PC-3 (cell line): ENCODE measurements around the gene KRT35. TPM values are rescaled to one million over a fixed set of nuclear protein-coding genes. Genes with fewer than 3 reads are reported as not detected.
A peak's percentile ranks its signal among the peaks of the same experiment; 100 is the strongest.

Source experiments
- ATAC-seq: fragments of 200-7000 bp; cut with Tn5 transposase; 2 replicates; pipeline ENCODE4 v1.9.1; 2020; ENCODE audit warnings: mild to moderate bottlenecking, moderate library complexity
- BruUV-seq: library from RNA; stranded (reverse); fragments of 400-500 nt; replicated peaks from 2 replicates; lab custom pipeline; 2021; lab: Mats Ljungman, UMichigan
- CTCF ChIA-PET: fragments of 300-600 bp; sonication (Branson Sonifier 250); formaldehyde crosslinking; loops from one replicate; lab custom pipeline; 2022; ENCODE audit warnings: antibody characterized with exemption; lab: Charles Lee
- POLR2A ChIA-PET: fragments of 300-600 bp; sonication (Branson Sonifier 250); formaldehyde crosslinking; loops from one replicate; lab custom pipeline; 2022; ENCODE audit warnings: antibody characterized with exemption; ENCODE audit not compliant: unreplicated experiment; lab: Charles Lee
- DNase-seq: peaks from one replicate; pipeline ENCODE4 v3.0.0-alpha.2; 2015
- H2AFZ ChIP-seq: fragments of 300-600 bp; sonication (generic); 2 replicates; pipeline ENCODE4 v1.6.0; 2016; ENCODE audit warnings: antibody characterized with exemption, low read length
- H3F3A ChIP-seq: fragments of 300-600 bp; sonication (generic); one replicate; pipeline ENCODE4 v1.6.0; 2017; ENCODE audit warnings: antibody characterized with exemption, low read length, control low read depth, mild to moderate bottlenecking; ENCODE audit not compliant: unreplicated experiment
- H3K27ac ChIP-seq: fragments of 300-600 bp; sonication (generic); 2 replicates; pipeline ENCODE4 v1.5.1; 2016; ENCODE audit warnings: mild to moderate bottlenecking, low read length
- H3K27me3 ChIP-seq: fragments of 300-600 bp; sonication (generic); 2 replicates; pipeline ENCODE4 v1.6.1; 2016; ENCODE audit warnings: low read length, mixed read lengths
- H3K36me3 ChIP-seq: fragments of 300-600 bp; sonication (generic); 2 replicates; pipeline ENCODE4 v1.6.1; 2016; ENCODE audit warnings: low read depth, mixed run types, low read length, mixed read lengths
- H3K4me1 ChIP-seq: fragments of 300-600 bp; sonication (generic); 2 replicates; pipeline ENCODE4 v1.5.1; 2016; ENCODE audit warnings: low read length; ENCODE audit not compliant: insufficient read depth
- H3K4me2 ChIP-seq: fragments of 300-600 bp; sonication (generic); 2 replicates; pipeline ENCODE4 v1.6.0; 2016; ENCODE audit warnings: low read length
- H3K4me3 ChIP-seq: fragments of 300-600 bp; sonication (generic); 2 replicates; pipeline ENCODE4 v1.5.1; 2016; ENCODE audit warnings: mild to moderate bottlenecking, low read length, mixed read lengths
- H3K79me2 ChIP-seq: fragments of 300-600 bp; sonication (generic); 2 replicates; pipeline ENCODE4 v1.6.1; 2017; ENCODE audit warnings: low read length, mixed read lengths
- H3K9ac ChIP-seq: fragments of 300-600 bp; sonication (generic); 2 replicates; pipeline ENCODE4 v1.6.0; 2016; ENCODE audit warnings: mild to moderate bottlenecking, low read length
- H3K9me2 ChIP-seq: fragments of 300-600 bp; sonication (generic); replicated peaks from 2 replicates; pipeline ENCODE4 v1.6.1; 2016; ENCODE audit warnings: mixed run types, low read length, mixed read lengths
- H3K9me3 ChIP-seq: fragments of 300-600 bp; sonication (generic); 2 replicates; pipeline ENCODE4 v1.6.1; 2016; ENCODE audit warnings: low read length, mixed read lengths
- H4K20me1 ChIP-seq: fragments of 300-600 bp; sonication (generic); 2 replicates; pipeline ENCODE4 v1.6.1; 2016; ENCODE audit warnings: low read length, mixed read lengths
- CTCF ChIP-seq: fragments of 300-600 bp; sonication (generic); conservative IDR thresholded peaks from 2 replicates; pipeline ENCODE4 v1.5.1; 2017; ENCODE audit warnings: antibody characterized with exemption, low read depth, mild to moderate bottlenecking, low read length
- EZH2 ChIP-seq: fragments of 300-600 bp; sonication (generic); IDR thresholded peaks from one replicate; pipeline ENCODE4 v1.6.1; 2017; ENCODE audit warnings: antibody characterized with exemption, mild to moderate bottlenecking, low read length; ENCODE audit not compliant: unreplicated experiment
- EZH2phosphoT487 ChIP-seq: fragments of 300-600 bp; sonication (generic); IDR thresholded peaks from 2 replicates; pipeline ENCODE4 v1.6.1; 2018; ENCODE audit warnings: mild to moderate bottlenecking, antibody characterized with exemption, low read length, borderline replicate concordance
- intact Hi-C: fragments of 100-400 bp; cut with micrococcal nuclease; formaldehyde crosslinking; loops from 2 replicates; pipeline ENCODE4 v1.9.0; 2023
- total RNA-seq: library from RNA; depleted of rRNA; stranded (reverse); fragments of >200 nt; gene quantifications from 2 replicates; pipeline ENCODE4 v1.2.3, GENCODE V29; 2014

Gene KRT35
- total RNA-seq, 1 experiment from 2014 or later: not detected

- ChIA-PET POLR2A (no interaction called here), CTCF (interaction anchor here (0.6 kb wide), 1 partner anchor 144 kb away, joined by 3 read pairs; no protein-coding TSS in a partner anchor)
- no peaks in the 10 kb centered on the region for H3K9me3 ChIP-seq
- H3K4me1 ChIP-seq: peaks cover 16% of the 10 kb centered on the region
- H4K20me1 ChIP-seq: no peaks in the 10 kb centered on the region
- H3K27ac ChIP-seq: no peak overlapping the region
- no peaks in the 10 kb centered on the region for H3K27me3 ChIP-seq
- H3K9ac ChIP-seq: no peak overlapping the region
- H3K9me2 ChIP-seq: no peaks in the 10 kb centered on the region
- H3K79me2 ChIP-seq: no peaks in the 10 kb centered on the region
- no peak overlapping the region for H3K4me2 ChIP-seq
- H3F3A ChIP-seq: no peaks in the 10 kb centered on the region
- H3K36me3 ChIP-seq: no peaks in the 10 kb centered on the region
- intact Hi-C loops: no loop called here
- no peak for ATAC-seq
- no peak overlapping the region for H3K4me3 ChIP-seq
- no peak overlapping the region for H2AFZ ChIP-seq
- TF ChIP-seq CTCF: no peak
- no peak for DNase-seq
- BruUV-seq: no TSS peak
These were observed 23.5 kb upstream of the KRT35 start for GRCh38 chr17:41504246-41504977.

GRCh38 chr17:41503202-41503601 lies 22.3 kb upstream of the KRT35 start:
- intact Hi-C loops: no loop called here
- CTCF ChIA-PET: interaction anchor here (0.6 to 0.7 kb wide), 2 partner anchors 14 to 699 kb away, joined by 3 to 5 read pairs; no protein-coding TSS in a partner anchor
- no peak for TF ChIP-seq EZH2

GRCh38 chr17:41500131-41500911 lies 19.4 kb upstream of the KRT35 start:
- ChIA-PET POLR2A (interaction anchor here (0.5 to 0.6 kb wide), 2 partner anchors 18 to 28 kb away, joined by 3 to 9 read pairs; partner anchors contain the start of gene KRT19), CTCF (interaction anchor here (0.6 kb wide), 1 partner anchor 83 kb away, joined by 3 read pairs; no protein-coding TSS in a partner anchor)
- Histone ChIP-seq H3K79me2 (no peaks in the 10 kb centered on the region), H4K20me1 (no peaks in the 10 kb centered on the region), H3K36me3 (no peaks in the 10 kb centered on the region), H3K4me1 (peaks cover 33% of the 10 kb centered on the region), H3K27ac (peak overlapping the region; percentile 76), H3K9me3 (no peaks in the 10 kb centered on the region), H3K9me2 (no peaks in the 10 kb centered on the region), H3F3A (no peaks in the 10 kb centered on the region), H3K4me3 (0 out of 2 replicates have a peak overlapping the region, but pooled peaks have one; percentile 21), H3K9ac (peak overlapping the region; percentile 48), H3K4me2 (peak overlapping the region; percentile 57), H2AFZ (no peak overlapping the region), H3K27me3 (no peaks in the 10 kb centered on the region)
- DNase-seq (peak; percentile 82), ATAC-seq (peak; percentile 84)
- TF ChIP-seq EZH2phosphoT487 (no peak), CTCF (no peak), EZH2 (no peak)
- intact Hi-C loops: no loop called here
- BruUV-seq: TSS peak; percentile 28

More at GRCh38 chr17:41503202-41503601, 22.3 kb upstream of the KRT35 start:
- Histone ChIP-seq H3K9ac (no peak overlapping the region), H3K27ac (no peak overlapping the region), H3K36me3 (no peaks in the 10 kb centered on the region), H3K79me2 (no peaks in the 10 kb centered on the region), H4K20me1 (no peaks in the 10 kb centered on the region), H3K4me2 (no peak overlapping the region), H3K9me2 (no peaks in the 10 kb centered on the region), H3K4me1 (peaks cover 25% of the 10 kb centered on the region), H2AFZ (no peak overlapping the region), H3K27me3 (no peaks in the 10 kb centered on the region), H3K9me3 (no peaks in the 10 kb centered on the region), H3K4me3 (no peak overlapping the region), H3F3A (no peaks in the 10 kb centered on the region)
- no TSS peak for BruUV-seq
- POLR2A ChIA-PET: no interaction called here
- DNase-seq: no peak
- no peak for ATAC-seq
